NCI-H2107 treated with DMSO at 0.1 percent for 48 hours (cell line): ENCODE data around the gene CADPS.
A peak's percentile ranks its signal among the peaks of the same experiment; 100 is the strongest.

Experiments used
- DNase-seq: peaks from one replicate; lab custom pipeline; 2025; ENCODE audit not compliant: unreplicated experiment; lab: John Stamatoyannopoulos, UW

CADPS gene

DNA sequence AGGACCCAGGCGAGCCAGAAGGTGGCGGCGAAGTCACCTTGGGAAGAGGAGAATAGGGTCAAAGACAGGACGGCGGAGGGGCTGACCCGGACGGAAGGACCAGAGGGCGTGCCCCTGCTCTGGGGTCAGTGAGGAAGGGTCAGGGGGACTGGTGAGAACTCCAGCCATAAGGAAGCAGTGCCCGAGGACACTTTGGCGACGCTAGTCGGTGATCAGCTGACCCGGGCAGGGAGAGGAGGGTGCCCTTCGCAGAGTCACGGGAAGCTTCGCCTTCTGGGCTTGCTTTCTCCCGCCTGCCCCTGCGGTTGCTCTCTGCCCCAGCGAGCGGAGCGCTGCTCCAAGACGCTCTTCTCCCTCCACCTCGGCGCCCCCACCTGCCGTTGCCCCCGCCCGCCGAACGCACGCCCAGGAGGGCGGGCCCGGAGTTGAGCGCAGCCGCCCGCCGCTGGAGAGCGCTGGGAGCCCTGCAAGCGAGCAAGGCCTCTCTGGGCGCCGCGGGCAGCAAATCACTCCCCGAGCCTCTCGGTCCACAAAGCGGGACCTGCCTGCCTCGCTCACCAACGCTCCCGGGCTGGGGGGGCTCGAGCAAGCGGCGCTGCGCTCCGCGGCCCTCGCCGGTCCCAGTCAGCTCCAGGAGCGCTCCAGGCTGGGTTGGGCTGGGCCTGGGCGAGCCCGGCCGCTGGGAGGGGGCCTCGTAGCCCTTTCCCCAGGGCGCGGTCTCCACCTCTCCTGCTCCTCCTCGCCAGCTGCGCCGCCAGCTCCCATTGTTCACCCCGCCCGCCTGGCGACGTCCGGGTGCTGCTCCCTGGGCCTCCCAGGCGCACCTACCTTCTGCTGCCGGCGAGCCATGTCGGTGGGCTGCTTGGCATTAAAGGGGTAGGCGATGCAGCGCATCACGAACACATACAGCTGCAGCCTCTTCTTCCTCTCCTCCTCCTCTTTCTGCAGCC, 1.2 kb downstream of the CADPS start:
- no peak for DNase-seq

DNA sequence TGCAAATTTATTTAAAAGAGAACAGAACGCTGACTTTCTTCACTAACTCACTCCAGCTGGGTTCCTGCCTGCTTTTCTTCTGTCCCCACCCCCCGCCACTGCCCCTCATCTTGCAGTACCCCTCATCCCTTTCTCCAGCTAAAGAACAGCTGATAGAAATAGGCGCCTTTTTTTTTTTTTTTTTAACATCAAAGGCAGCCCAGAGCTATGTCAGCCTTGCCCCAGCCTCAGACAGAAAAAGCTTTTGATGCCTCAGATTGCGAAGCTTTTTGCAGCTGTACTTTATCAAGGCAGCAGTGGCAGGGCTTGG, 1.8 kb downstream of the CADPS start:
- DNase-seq, result no peak

DNA sequence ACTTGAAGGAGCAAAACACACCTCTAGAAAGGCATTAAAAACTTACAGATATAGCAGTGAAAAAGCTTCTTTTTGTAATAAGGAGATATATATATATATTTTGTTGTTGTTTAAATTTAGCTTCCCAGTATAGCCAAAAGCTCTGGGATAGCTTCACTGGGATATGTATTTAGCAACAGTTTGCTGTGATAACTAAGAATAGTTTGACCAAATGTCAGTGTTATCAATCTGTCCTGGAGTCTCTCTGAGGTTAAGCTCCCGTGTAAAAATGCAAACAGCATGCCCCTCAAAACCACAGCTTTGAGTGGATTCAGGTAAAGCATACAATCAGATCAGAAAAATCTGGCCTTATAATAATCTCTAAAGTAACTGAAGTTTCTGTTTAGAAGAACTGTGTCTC, 2.9 kb downstream of the CADPS start:
- no peak for DNase-seq

DNA sequence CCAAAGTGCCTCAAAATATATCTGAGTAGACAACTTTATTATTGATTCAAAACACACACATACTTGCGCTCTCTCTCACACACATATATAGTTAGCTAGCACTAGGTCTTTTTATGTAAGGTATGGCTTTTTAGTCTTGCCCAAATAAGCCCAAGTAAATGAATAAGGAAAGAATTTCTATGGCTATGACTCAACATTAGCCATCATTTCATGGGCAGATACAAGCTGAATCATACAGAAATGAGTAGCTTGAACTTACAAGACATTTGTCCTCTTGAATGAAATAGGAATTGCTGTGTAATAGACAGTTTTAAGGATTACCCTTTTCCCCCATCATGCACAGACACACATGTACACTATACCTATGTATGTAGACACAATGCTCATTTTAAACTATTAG, 4.9 kb downstream of the CADPS start:
- DNase-seq, result no peak

DNA sequence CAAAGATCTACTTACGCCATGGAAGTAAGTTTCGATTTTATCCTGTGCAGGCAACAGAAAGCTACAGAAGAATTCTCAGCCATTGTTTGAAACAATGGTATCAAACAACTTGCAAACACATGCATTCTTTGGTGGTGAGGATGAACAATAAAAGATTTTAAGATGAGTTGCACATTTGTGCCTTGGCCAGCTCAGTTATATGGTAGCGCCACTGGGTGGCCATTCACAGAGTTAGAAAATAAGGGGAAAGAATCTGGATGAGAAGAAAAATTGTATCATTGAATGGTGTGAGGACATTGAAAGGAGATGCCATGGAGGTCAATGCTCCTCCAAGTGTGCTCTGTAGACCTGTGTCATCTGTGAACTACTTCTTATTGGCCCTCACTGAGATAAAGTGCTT, 11.6 kb downstream of the CADPS start:
- DNase-seq, result no peak

DNA sequence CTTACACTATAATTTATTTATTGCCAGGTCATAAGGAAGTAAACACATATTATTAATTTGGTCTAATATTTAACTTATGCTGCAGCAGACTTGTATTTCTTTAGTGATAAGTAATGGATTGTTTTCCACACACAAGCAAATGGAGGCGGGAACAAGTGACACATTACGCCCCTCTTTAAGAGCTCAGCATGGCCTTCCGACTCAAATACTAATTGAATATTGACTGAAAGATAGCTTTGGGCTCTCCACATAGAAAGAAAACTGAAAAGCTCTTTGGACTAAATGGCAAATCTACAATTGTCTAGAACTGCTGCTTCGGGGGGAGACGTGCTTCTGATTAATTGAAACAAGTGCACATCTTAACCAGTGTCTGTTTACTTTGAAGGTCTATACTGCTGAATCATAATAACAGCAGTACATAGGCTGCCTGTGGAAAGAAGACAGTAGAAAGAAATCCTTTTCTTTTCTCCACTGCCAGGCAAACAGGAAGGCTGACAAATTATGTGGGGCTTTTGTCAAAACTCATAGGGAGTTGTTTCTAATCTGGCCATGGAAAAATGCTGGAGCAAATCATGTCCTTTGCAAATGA, 15.9 kb downstream of the CADPS start:
- DNase-seq, result no peak

DNA sequence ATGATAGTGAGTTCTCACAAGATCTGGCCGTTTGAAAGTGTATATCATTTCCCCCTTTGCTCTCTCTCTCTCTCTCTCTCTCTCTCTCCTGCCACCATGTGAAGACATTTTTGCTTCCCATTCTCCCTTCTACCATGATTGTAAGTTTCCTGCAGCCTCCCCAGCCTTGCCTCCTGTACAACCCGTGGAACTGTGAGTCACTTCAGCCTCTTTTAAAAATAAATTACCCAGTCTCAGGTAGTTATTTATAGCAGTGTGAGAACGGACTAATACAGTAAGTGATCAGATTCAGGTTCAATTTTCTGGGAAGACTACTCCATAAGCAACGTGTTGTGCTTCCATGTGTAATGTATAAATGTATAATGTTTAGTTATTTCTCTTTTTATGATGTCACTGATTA, 29.2 kb downstream of the CADPS start:
- DNase-seq, result no peak

DNA sequence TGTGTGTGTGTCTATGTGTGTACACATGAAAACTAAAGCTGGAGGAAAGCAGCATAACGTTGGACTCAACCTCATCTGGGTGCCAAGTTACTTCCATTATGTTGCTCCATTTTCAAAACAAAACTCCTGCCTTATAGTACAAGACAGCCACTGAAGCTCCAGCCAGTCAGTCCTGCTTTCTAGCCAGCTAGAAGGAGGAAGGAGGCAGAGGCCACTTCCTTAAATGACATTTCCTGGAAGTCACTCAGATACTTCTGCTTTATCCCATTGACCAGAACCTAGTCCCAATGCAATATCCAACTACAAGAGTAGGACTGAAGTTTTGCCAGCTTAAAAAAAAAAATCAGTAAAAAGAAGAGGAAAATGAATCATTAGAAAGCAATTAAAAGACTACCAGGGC, 31.7 kb downstream of the CADPS start:
- DNase-seq, result no peak

DNA sequence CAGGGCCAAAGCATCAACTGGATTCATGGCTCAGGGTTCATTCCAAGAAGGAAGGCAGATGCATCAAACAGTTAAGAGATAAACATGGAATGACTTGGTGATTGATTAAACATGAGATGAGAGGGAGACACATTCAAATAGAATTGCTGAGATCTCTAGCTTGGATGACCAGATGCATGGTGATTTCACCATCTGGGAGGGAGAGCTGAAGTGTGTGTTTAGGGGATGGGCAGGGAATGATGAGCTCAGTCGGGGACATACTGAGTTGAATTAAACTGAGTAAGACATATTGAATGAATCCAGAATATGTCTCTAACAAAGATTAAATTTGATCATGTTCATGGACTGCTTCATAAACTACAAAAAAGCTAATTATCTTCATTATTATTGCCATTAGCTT, 35.5 kb downstream of the CADPS start:
- no peak for DNase-seq

DNA sequence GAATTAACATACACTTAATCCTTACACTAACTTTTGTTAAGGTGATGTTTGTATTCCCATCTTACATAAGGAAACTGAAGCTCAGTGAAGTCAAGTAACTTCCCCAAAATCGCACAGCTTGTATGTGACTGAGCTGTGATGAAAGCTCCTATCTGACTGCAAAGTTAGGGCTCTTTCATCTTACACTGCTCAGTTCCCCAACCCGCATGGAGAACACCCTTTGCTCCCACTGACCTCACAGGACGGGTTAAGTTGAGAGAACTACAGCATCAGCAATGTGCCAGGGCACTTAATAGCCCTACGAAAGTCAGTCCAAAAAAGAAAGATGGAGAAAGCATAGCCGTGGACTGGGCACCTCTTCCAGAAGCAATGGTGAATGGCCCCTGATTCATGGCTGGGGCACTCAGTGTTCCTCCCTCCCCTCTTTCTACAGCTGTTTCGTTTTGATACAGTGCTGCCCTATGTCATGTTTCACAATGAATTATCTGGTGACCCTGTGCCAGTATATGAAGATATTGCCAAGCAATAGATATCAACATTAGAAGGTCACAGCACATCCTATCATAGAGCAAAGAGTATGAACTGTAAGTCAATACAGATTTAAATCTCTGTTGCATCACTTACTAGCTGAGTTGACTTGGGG, 38.0 kb downstream of the CADPS start:
- no peak for DNase-seq

DNA sequence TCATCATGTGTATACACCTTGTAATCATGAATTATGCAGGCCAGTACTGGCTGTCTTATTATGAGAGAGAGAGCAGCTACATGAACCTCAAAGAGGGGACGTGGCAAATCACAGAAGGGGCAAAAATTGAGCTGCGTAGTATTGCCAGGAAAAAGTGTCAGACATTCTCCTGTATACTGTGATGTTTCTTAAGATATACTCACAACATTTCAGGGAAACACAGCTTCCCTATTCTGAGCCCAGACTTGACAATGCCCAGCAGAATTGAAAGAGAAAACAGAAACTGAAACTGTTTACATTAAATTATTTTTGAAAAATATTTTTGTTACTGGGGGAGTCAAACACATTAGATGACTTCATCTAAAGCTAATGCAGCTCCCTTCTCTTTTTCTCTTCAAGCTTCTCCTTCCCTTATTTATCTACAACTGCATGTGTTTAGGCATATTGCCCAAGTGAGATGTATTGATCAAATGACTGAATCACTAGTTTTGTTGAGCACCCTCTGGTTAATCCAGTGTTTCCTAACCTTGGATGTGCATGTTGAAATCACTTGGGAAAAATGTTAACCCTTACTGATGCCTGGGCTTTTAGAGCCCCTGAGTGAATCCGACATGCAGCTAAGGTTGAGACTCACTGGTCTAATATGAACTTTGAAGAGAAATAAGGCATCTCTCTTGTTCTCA, 39.5 kb downstream of the CADPS start:
- no peak for DNase-seq

DNA sequence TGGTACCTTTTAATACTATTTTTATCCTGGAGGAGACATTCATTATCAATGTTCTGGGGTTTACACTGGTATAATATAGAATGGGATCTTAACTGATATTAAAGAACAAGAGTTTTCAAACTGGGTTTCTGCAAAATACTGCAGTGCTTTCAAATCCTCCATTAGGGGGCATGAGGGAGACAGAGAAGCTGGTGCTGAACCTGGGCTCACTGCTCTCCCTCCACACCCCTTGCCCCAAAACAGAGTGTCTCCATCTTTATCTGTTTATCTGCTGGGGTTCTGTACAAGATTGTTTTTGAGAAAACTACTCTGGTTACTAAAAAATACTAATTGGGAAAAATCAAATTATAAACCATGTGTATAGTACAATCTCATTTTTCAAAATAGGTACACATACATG, 41.7 kb downstream of the CADPS start:
- no peak for DNase-seq

DNA sequence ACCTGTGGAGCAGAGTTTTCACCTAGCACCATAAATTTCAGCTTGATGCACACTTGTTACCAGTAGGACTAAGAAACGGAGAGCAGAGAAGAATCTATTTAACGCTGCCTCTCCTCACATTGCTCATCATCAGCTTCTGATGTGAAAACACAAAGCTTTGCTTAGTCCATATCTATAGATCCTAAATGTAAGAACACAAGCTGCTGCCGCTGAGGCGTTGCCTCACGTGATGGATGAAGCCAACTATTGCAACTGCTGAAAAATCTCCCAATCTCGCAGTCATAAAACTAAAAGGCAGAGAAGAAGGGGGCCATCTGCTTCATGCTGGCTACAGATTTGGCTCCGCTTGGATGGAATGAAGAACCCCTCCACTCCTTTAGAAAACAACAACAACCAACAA, 42.7 kb downstream of the CADPS start:
- DNase-seq, result no peak

DNA sequence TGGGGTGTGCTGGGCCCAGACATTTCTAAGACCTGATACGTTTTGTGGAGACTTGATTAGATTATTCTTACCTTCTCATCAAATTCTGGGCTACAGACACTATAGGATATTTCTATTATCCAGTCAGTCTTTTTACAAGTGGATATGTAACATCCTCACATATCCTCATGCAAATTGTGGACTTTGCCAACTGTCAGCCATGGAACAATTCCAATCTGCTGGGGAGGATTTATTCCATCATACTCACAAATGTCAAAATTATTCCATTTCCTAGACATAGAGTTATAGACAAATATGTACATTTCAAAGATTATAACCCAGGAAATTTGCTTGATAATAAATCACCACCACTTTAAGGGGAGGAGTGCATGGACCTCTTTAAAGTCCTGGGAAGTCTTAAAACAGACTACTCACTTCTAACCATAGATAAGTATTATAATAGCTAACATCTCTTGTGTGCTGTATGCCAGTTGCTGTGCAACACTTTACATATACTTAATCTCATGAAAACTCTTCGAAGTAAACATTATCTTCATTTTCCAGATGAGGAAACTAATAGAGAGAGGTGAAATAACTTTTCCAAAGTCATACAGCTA, 44.4 kb downstream of the CADPS start:
- no peak for DNase-seq

DNA sequence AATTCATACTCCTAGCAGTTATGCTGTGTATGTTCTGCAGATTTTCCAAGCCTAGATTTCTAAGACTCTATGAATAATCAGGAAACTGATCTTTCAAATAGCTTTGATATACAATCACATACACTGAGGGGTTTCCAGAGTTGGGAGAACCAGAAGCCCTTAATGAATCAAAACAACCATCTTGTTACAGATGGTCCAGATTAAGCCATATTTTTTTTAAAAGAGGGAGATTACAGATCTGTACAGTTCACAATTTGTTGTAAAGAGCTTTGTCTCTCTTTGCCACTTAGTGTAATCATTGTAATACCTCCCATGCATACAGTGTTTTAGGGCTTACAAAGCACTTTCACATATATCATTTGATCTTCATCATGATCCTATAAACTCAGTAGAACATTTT, 47.7 kb downstream of the CADPS start:
- DNase-seq, result no peak

DNA sequence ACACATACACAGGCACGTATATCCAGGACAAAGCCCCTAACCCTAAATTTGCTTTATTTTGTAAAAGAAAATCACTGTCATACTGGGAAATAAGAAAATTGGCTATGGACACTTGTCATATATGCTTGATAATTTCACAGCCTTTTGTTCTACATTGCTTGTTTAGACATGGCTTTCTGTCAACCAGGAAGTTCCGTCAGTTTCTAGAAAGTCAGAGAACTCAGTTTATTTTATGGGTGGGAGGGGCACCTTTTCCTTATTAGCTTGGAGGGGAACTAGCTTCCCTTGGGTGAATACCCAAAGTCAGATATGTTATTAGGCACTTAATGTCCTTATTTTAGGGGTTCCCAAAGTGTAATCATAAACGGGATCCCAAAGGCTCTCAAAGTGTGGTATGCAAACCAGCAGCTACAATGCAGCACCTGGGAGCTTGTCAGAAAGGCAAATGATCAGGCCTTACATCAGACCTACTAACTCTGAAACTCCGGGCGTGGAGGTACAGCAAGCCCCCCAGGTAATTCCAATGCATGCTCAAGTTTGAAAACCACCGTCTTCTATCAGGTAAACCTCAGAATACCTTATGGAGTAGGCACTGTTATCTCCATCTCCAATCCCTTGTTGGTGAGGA, 50.1 kb downstream of the CADPS start:
- DNase-seq, result no peak

DNA sequence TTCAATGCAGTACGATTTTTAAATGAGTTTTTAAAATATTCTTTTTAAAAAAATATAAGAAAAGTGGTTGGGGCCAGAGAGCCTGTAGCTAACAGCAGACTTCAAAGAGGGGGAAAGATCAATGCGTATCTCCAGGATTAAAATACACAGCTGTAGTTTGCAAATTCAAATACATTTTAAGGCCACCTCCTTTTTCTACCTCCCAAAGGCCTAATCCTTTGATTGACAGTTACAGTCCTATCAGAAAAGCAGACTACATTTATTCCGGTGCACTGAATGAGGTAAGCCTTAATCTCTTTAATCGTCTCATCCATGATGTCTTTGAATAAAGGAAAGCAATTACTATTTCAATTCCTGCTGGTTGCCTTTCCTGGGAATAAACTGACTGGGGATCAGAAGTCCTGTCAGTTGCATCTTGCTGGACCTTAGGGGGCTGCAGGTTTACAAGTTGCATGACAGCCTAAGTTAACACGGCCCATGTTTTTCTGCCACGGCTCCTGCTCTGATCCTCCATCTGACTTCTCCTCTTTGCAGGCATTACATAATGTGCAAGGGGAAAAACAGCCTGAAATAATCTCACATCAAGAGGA, 51.7 kb downstream of the CADPS start:
- DNase-seq, result no peak

DNA sequence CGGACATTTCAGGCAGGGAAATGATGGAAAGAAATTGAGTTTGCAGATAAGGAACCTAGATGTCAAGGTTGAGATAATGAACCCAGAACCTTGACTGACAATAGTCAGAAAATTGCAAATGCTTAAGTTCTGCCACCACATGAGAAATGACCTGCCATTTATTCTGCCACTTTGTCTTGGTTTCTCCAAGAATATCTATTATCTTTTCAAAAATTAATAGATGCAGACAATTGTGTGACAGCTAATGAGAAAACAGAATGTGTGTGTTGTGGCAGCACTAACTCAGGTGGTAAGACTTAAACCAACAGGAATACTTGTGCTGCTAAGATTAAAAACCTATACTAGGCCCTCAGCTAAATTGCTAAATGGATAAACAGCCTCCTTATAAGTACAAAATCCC, 52.3 kb downstream of the CADPS start:
- DNase-seq, result no peak

DNA sequence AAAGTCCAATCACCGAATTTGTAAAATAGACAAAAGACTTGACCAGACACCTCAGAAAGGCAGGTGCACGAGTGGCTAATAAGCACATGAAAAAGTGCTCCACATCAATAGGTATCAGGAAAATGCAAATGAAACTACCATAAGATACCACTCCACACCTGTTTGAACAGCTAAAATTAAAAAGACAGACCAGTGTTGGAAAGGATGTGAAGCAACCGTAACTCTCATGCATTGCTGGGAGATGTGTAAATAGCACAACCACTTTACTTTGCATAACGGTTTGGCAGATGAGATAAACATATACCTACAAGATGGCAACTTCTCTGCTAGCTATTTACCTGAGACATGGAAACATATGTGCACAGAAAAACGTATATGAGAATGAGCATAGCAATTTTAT, 56.9 kb downstream of the CADPS start:
- DNase-seq, result peak; percentile 29

DNA sequence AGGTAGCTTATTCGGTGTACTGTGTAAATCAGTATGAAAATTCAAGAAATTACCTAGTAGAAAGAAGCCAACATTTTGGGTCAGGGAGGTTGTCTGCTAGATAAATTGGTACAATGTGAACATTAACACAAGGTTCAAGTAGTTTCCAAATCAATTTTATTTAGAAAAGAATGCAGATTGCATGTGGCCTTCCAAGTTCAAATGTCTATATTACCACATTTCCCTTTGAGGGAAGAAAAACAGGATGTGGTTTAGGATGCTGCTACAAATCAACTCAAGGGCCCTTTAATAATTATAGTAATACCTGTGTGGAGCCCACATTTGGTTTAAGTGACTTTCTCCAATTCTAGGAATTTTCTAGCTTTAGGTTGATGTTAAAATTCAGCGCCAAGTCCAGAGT, 57.5 kb downstream of the CADPS start:
- DNase-seq, result no peak

DNA sequence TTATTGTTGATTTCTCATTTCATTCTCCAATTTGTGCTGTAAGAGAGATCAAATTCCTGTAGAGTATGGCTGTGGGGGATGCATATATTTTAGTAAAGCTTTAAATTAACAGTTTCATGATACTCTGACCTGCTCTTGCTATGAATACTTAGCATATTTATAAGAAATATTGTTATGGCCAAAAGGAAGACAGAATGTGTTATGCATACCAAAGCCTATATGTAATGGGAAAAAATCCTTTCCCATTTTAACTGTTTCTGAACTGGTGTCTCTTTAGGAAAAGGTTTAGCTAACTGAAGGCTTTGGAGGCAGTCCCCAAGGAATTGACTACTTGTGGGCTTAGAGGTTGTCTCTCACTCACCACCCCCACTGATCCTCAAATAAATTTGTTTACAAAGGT, 59.2 kb downstream of the CADPS start:
- DNase-seq, result no peak
